Endothelial cell of umbilical vein (primary cell): ENCODE results near the gene FGFBP2.

Source experiments
- EZH2 ChIP-seq: IDR thresholded peaks from 2 replicates; pipeline ENCODE4 v1.6.1; 2012; ENCODE audit warnings: borderline replicate concordance, low read depth, mild to moderate bottlenecking, moderate library complexity, low read length, inconsistent platforms; ENCODE audit not compliant: severe bottlenecking
- POLR2A ChIP-seq: IDR thresholded peaks from 2 replicates; pipeline ENCODE4 v1.6.1; 2012; ENCODE audit warnings: low read depth, mild to moderate bottlenecking, control low read depth, low read length
- POLR2AphosphoS5 ChIP-seq: IDR thresholded peaks from 2 replicates; pipeline ENCODE4 v1.6.1; 2012; ENCODE audit warnings: low read depth, mild to moderate bottlenecking, control low read depth, low read length, moderate library complexity; ENCODE audit not compliant: insufficient read depth
- TF ChIP-seq, protein P1 (sequence below), 2 donors: IDR thresholded peaks; 1 replicate in 1 of 2; 2 replicates in 1 of 2; pipeline ENCODE4 v1.5.1; 2011; ENCODE audit warnings: low read length in 2 of 2, mild to moderate bottlenecking in 2 of 2, moderate library complexity in 2 of 2, control low read depth in 1 of 2, inconsistent platforms in 1 of 2, low read depth in 1 of 2; ENCODE audit not compliant: insufficient read depth in 1 of 2; ENCODE audit errors: extremely low read depth in 1 of 2

DNA sequence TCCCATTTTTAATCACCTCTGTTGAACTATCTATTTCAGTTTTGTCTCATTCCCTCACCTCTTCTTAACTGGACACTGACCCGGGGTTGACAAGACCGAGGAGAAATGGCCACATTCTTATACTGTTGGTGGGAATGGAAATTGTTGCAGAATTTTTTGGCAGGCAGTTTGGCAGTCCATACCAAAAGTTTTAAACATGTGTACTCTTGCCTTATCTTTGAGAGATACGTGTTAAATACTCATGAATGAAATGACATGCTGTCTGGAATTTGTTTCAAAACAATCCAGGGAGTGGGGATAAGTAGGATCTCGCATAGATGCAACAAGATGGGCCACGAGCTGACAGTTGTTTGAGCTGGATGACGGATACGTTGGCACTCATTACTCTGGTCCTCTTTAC lies 36.5 kb downstream of the FGFBP2 start:
- TF ChIP-seq, protein P1, sequence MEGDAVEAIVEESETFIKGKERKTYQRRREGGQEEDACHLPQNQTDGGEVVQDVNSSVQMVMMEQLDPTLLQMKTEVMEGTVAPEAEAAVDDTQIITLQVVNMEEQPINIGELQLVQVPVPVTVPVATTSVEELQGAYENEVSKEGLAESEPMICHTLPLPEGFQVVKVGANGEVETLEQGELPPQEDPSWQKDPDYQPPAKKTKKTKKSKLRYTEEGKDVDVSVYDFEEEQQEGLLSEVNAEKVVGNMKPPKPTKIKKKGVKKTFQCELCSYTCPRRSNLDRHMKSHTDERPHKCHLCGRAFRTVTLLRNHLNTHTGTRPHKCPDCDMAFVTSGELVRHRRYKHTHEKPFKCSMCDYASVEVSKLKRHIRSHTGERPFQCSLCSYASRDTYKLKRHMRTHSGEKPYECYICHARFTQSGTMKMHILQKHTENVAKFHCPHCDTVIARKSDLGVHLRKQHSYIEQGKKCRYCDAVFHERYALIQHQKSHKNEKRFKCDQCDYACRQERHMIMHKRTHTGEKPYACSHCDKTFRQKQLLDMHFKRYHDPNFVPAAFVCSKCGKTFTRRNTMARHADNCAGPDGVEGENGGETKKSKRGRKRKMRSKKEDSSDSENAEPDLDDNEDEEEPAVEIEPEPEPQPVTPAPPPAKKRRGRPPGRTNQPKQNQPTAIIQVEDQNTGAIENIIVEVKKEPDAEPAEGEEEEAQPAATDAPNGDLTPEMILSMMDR (IDR thresholded peaks at IDR 0.05; ENCODE audit: extremely low read depth in 1 of 2, insufficient read depth in 1 of 2, low read depth in 1 of 2, low read length in 2 of 2) = no peak
- TF ChIP-seq POLR2AphosphoS5 (no peak), EZH2 (no peak), POLR2A (no peak)
